Colon (tissue), 2 donors: ENCODE measurements around the gene SLC9A3.
"Not testable (repeated sequence)": the region's sequence is repeated elsewhere in the genome, so short reads cannot be mapped to it uniquely, and the experiment has no call there.

Experiments
- FAIRE-seq: peaks from 2 replicates; lab custom pipeline; 2012; peaks lifted over from hg19 to GRCh38; lab: Jason Lieb, UNC
- donor health status: control.
- donor health status: control.

SLC9A3 gene

GRCh38 chr5:488744-489688, 35.2 kb downstream of the SLC9A3 start:
- FAIRE-seq, result no peak

- FAIRE-seq, result no peak
Observed at GRCh38 chr5:488241-488640, 36.0 kb downstream of the SLC9A3 start.

- not testable (repeated sequence) for FAIRE-seq
Observed at GRCh38 chr5:486597-486996, 37.7 kb downstream of the SLC9A3 start.

- FAIRE-seq, result no peak
Observed at GRCh38 chr5:485946-486491, 38.2 kb downstream of the SLC9A3 start.

- no peak for FAIRE-seq
Observed at GRCh38 chr5:485113-485945, 38.9 kb downstream of the SLC9A3 start.

GRCh38 chr5:484556-484955, 39.7 kb downstream of the SLC9A3 start:
- no peak for FAIRE-seq

- no peak for FAIRE-seq
Observed at GRCh38 chr5:483434-484140, 40.7 kb downstream of the SLC9A3 start.

- FAIRE-seq, result no peak
Observed at GRCh38 chr5:483011-483410, 41.2 kb downstream of the SLC9A3 start.

GRCh38 chr5:482506-482905, 41.7 kb downstream of the SLC9A3 start:
- no peak for FAIRE-seq

- FAIRE-seq, result no peak
Observed at GRCh38 chr5:482021-482420, 42.2 kb downstream of the SLC9A3 start.

- no peak for FAIRE-seq
Observed at GRCh38 chr5:481347-481746, 42.9 kb downstream of the SLC9A3 start.

- no peak for FAIRE-seq
Observed at GRCh38 chr5:479566-480319, 44.5 kb downstream of the SLC9A3 start.

- no peak for FAIRE-seq
Observed at GRCh38 chr5:478982-479535, 45.2 kb downstream of the SLC9A3 start.

GRCh38 chr5:478369-478981, 45.8 kb downstream of the SLC9A3 start:
- FAIRE-seq, result no peak

- no peak for FAIRE-seq
Observed at GRCh38 chr5:477871-478270, 46.4 kb downstream of the SLC9A3 start.

- FAIRE-seq, result no peak
Observed at GRCh38 chr5:477247-477646, 47.0 kb downstream of the SLC9A3 start.

- no peak for FAIRE-seq
Observed at GRCh38 chr5:476814-477175, 47.5 kb downstream of the SLC9A3 start.

GRCh38 chr5:476102-476813, 48.0 kb downstream of the SLC9A3 start:
- FAIRE-seq, result no peak

- no peak for FAIRE-seq
Observed at GRCh38 chr5:475704-476101, 48.5 kb downstream of the SLC9A3 start.
